BE2C (cell line): ENCODE measurements around the gene SLC44A5.
A peak's percentile ranks its signal among the peaks of the same experiment; 100 is the strongest.

Experiments
- DNase-seq: peaks from one replicate; pipeline ENCODE4 v3.0.0-alpha.2; 2020
- H3K27me3 ChIP-seq: fragments of 250-450 bp; sonication (Bioruptor Pico); 2 replicates; pipeline ENCODE4 v1.5.1; 2020; ENCODE audit warnings: mild to moderate bottlenecking
- H3K36me3 ChIP-seq: fragments of 250-450 bp; sonication (Bioruptor Pico); 2 replicates; pipeline ENCODE4 v1.5.1; 2020; ENCODE audit warnings: mild to moderate bottlenecking
- H3K4me1 ChIP-seq: fragments of 250-450 bp; sonication (Bioruptor Pico); 2 replicates; pipeline ENCODE4 v1.5.1; 2020
- H3K4me3 ChIP-seq: 2 replicates; pipeline ENCODE4 v1.5.1; 2011; ENCODE audit warnings: low read depth, low read length
- H3K9me3 ChIP-seq: fragments of 250-450 bp; sonication (Bioruptor Pico); 2 replicates; pipeline ENCODE4 v1.5.1; 2020
- TF ChIP-seq, protein P1 (sequence below): IDR thresholded peaks from 2 replicates; pipeline ENCODE4 v1.5.1; 2012; ENCODE audit warnings: mild to moderate bottlenecking, low read depth, low read length

SLC44A5 gene

GRCh38 chr1:75632350-75632949, 21.5 kb upstream of the SLC44A5 start:
- no peaks in the 10 kb centered on the region for H3K9me3 ChIP-seq
- TF ChIP-seq, protein P1, sequence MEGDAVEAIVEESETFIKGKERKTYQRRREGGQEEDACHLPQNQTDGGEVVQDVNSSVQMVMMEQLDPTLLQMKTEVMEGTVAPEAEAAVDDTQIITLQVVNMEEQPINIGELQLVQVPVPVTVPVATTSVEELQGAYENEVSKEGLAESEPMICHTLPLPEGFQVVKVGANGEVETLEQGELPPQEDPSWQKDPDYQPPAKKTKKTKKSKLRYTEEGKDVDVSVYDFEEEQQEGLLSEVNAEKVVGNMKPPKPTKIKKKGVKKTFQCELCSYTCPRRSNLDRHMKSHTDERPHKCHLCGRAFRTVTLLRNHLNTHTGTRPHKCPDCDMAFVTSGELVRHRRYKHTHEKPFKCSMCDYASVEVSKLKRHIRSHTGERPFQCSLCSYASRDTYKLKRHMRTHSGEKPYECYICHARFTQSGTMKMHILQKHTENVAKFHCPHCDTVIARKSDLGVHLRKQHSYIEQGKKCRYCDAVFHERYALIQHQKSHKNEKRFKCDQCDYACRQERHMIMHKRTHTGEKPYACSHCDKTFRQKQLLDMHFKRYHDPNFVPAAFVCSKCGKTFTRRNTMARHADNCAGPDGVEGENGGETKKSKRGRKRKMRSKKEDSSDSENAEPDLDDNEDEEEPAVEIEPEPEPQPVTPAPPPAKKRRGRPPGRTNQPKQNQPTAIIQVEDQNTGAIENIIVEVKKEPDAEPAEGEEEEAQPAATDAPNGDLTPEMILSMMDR: peak; percentile 64
- H3K4me1 ChIP-seq: no peaks in the 10 kb centered on the region
- H3K4me3 ChIP-seq: no peak overlapping the region
- DNase-seq: peak; percentile 7
- no peaks in the 10 kb centered on the region for H3K27me3 ChIP-seq
- no peaks in the 10 kb centered on the region for H3K36me3 ChIP-seq

DNA sequence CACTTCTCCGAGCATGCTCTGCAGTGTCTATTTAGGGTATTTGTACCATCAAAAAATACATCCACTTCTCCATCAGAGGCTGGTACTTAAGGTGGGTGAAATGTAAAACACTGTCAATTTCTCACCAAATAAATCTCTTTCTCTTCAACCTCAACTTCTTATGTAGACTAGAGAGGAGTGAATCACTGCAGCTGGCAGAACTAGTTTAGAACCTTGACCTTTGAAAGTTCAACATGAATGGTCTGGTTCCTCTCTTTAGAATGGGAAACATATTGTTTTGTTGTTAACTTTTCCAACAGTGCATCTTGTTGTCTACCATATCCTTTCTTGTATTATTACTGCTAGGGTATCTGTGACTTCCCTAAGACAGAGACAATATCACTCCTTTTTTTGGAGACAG, 20.1 kb upstream of the SLC44A5 start:
- no peaks in the 10 kb centered on the region for H3K9me3 ChIP-seq
- no peaks in the 10 kb centered on the region for H3K27me3 ChIP-seq
- no peak overlapping the region for H3K4me3 ChIP-seq
- DNase-seq: no peak
- TF ChIP-seq, protein P1: no peak
- H3K4me1 ChIP-seq: no peaks in the 10 kb centered on the region
- H3K36me3 ChIP-seq: no peaks in the 10 kb centered on the region

DNA sequence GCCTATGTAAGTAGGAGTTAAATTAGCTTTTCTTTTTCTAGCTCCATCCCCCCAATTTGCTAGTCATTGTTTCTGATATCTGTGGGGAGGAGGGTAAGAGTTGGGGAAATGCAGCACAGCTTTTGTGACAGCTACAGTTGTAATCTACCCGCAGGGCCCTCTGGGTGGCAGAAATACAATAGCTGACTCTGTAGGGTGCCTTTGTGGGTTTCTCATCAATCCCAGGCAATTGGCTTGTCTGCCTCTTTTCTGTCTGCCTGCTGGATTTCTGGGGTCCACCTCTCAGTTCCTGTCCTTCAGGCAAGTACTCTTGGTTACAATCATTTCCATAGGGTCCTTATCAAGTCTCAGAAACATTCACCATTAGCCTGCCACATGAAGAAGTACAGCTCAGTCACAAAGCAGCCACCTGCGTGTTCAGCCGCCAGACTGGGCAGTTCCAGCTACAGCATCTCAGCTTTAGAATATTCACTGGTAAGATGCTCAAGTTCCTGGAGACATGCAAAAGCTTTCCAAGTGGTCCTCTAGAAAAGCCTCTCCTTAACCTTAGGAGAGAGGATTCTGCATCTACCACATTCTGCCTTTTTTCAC, 19.2 kb upstream of the SLC44A5 start:
- no peak for DNase-seq

GRCh38 chr1:75625795-75626194, 14.9 kb upstream of the SLC44A5 start:
- Histone ChIP-seq H3K4me1 (no peaks in the 10 kb centered on the region), H3K9me3 (no peaks in the 10 kb centered on the region), H3K36me3 (no peaks in the 10 kb centered on the region), H3K4me3 (no peak overlapping the region), H3K27me3 (no peaks in the 10 kb centered on the region)
- no peak for DNase-seq
- TF ChIP-seq, protein P1: no peak

More for the DNA sequence above, 19.2 kb upstream of the SLC44A5 start:
- no peak overlapping the region for H3K4me3 ChIP-seq
- TF ChIP-seq, protein P1: no peak
- no peaks in the 10 kb centered on the region for H3K27me3 ChIP-seq
- no peaks in the 10 kb centered on the region for H3K9me3 ChIP-seq
- no peaks in the 10 kb centered on the region for H3K4me1 ChIP-seq
- no peaks in the 10 kb centered on the region for H3K36me3 ChIP-seq

DNA sequence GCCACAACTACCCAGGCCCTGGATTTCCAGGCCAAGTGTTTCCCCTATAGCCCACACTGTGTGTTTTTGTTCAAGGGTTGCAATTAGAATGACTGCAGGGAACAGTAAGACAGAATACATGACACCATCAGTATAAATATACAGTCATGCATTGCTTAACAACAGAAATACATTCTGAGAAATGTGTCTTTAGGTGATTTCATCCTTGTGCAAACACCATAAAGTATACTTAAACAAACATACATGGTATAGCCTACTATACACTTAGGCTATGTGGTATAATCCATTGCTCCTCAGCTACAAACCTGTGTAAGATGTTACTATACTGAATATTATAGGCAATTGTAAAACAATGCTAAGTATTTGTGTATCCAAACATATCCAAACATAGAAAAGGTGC, 7.5 kb upstream of the SLC44A5 start:
- Histone ChIP-seq H3K4me3 (no peak overlapping the region), H3K27me3 (peaks cover 34% of the 10 kb centered on the region), H3K4me1 (no peaks in the 10 kb centered on the region), H3K9me3 (no peaks in the 10 kb centered on the region), H3K36me3 (no peaks in the 10 kb centered on the region)
- no peak for DNase-seq
- TF ChIP-seq, protein P1: no peak

DNA sequence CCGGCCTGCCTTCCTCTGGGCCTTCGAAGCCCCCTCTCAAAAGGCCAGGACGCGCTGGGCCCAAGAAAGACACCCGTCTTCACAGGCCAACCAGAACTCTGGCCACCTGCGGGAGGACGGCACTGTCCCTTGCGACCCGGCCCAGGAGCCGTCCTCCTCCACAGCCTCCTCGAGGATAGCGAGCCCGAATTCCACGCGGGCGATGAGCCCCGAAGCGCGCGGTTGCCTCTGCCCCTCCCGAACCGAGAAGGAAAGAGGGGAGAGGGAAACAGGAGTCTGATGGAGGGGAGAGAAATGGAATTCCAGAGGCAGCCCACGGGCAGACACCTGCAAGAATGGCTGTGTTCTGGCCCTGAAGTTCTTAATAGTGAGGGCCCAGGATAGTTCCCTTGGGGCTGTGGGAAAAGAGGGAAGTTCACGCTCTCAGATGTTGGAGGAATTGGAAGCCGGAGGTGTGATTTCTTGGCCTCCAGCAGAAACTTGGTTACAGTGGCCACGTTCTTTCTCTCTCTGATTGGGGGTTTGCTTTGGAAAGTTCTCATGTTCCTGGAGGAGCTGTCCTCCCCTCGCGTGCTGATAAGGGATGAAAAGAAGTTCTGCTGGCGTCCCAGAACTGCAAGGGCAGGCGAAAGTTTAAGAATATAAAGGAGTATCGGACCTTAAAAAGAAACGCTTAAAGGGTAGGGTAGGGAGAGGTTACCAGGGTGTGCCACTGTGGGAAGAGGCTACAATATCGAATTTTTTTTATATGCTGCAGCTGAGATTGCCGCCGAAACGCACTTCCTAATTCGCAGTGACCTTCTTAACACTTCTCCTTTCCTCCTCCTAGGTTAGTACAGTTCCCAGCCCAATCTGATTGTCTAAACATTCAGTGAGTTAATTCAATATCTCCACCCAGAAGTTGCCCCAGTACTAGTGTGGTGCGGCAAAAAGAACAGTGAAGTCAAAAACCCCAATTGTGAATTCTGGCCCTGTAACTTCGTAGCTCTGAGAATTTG, 5.8 kb upstream of the SLC44A5 start:
- TF ChIP-seq, protein P1: no peak
- DNase-seq: peak; percentile 3
- Histone ChIP-seq H3K4me3 (no peak overlapping the region), H3K36me3 (no peaks in the 10 kb centered on the region), H3K9me3 (no peaks in the 10 kb centered on the region), H3K27me3 (peaks cover 37% of the 10 kb centered on the region), H3K4me1 (no peaks in the 10 kb centered on the region)
